Stimulated activated CD8-positive, alpha-beta memory T cell treated with anti-CD3 and anti-CD28 coated beads, Interleukin-15, amount 100 ng/mL, for 24 hours (primary cell): Measurements from ENCODE around the gene KISS1R.
A peak's percentile ranks its signal among the peaks of the same experiment; 100 is the strongest.

Source experiments
- DNase-seq: peaks from one replicate; pipeline ENCODE4 v3.0.0-alpha.2; 2020; ENCODE audit warnings: low read depth

Gene KISS1R

GRCh38 chr19:899336-900042 lies 17.6 kb upstream of the KISS1R start:
- no peak for DNase-seq

- no peak for DNase-seq
These were observed 17.2 kb upstream of the KISS1R start for GRCh38 chr19:900043-900301.

GRCh38 chr19:900302-901111 lies 16.6 kb upstream of the KISS1R start:
- DNase-seq: no peak

GRCh38 chr19:901216-902092 lies 15.7 kb upstream of the KISS1R start:
- no peak for DNase-seq

GRCh38 chr19:902093-902370 lies 15.1 kb upstream of the KISS1R start:
- DNase-seq: no peak

GRCh38 chr19:902446-903226 lies 14.5 kb upstream of the KISS1R start:
- DNase-seq: no peak

- no peak for DNase-seq
These were observed 13.8 kb upstream of the KISS1R start for GRCh38 chr19:903266-903797.

- DNase-seq: no peak
These were observed 12.6 kb upstream of the KISS1R start for GRCh38 chr19:904545-904944.

- no peak for DNase-seq
These were observed 10.7 kb upstream of the KISS1R start for GRCh38 chr19:906480-906879.

- no peak for DNase-seq
These were observed 9.8 kb upstream of the KISS1R start for GRCh38 chr19:907183-907853.

- DNase-seq: no peak
These were observed 5.7 kb upstream of the KISS1R start for GRCh38 chr19:911197-912033.

GRCh38 chr19:912181-913079 lies 4.7 kb upstream of the KISS1R start:
- DNase-seq: no peak

- DNase-seq: peak; percentile 69
These were observed 3.9 kb upstream of the KISS1R start, which contains the start of gene R3HDM4 for GRCh38 chr19:913080-913748. Gene R3HDM4 (minus strand): TSS chr19:913219. CDS start chr19:913157, 62 bp downstream.

- DNase-seq: no peak
These were observed 349 bp upstream of the KISS1R start for GRCh38 chr19:916645-917322.

- DNase-seq: no peak
These were observed 962 bp downstream of the KISS1R start for GRCh38 chr19:918152-918437.

- DNase-seq: no peak
These were observed 1.5 kb downstream of the KISS1R start for GRCh38 chr19:918481-919198.

GRCh38 chr19:919199-920050 lies 2.3 kb downstream of the KISS1R start:
- DNase-seq: no peak
